ENCODE measurements around the gene RNPEPL1. TPM values are rescaled to one million over a fixed set of nuclear protein-coding genes. Genes with fewer than 3 reads are reported as not detected.

Gene RNPEPL1
- total RNA-seq, 1 donor from 2014 or later, result 70.0 TPM

- H3K9me3 Mint-ChIP-seq, result no peaks in the 10 kb centered on the region
- DNase-seq (peak; percentile 76), ATAC-seq (ENCODE audit: low read depth) (peak; percentile 49)
- peak overlapping the region; percentile 88 for H3K4me3 Mint-ChIP-seq
- peaks cover 28% of the 10 kb centered on the region for H3K36me3 Mint-ChIP-seq (ENCODE audit: low read depth)
- TF ChIP-seq CTCF (IDR thresholded peaks at IDR 0.05), result no peak
- ChIA-PET CTCF (interaction anchor here (0.8 to 2.9 kb wide), 5 partner anchors 8 to 51 kb away, joined by 3 to 52 read pairs (median 15); partner anchors contain the start of genes ANKMY1 and CAPN10), POLR2A (interaction anchor here (0.6 to 12.0 kb wide), 15 partner anchors 9 to 749 kb away, joined by 3 to 536 read pairs (median 4); partner anchors contain the start of genes ANKMY1, CAPN10, HDLBP and NDUFA10)
- H3K27me3 Mint-ChIP-seq, result no peaks in the 10 kb centered on the region
- peaks cover 82% of the 10 kb centered on the region for H3K4me1 Mint-ChIP-seq
- intact Hi-C loops (cut with micrococcal nuclease), result loop anchor here (1.0 to 10.0 kb wide), 12 partner anchors 21 to 1317 kb away; partner anchors contain the start of genes CAPN10, D2HGDH, GPC1 and HDAC4
- H3K27ac Mint-ChIP-seq, result peak overlapping the region; percentile 96
Observed at GRCh38 chr2:240565333-240566202, 2.7 kb upstream of the RNPEPL1 start.

GRCh38 chr2:240566203-240567136 is 1.8 kb upstream of the RNPEPL1 start:
- peak; percentile 65 for ATAC-seq (ENCODE audit: low read depth)
- Mint-ChIP-seq H3K27me3 (no peaks in the 10 kb centered on the region), H3K4me3 (peak overlapping the region; percentile 88), H3K36me3 (ENCODE audit: low read depth) (peaks cover 29% of the 10 kb centered on the region), H3K4me1 (peaks cover 85% of the 10 kb centered on the region), H3K9me3 (no peaks in the 10 kb centered on the region), H3K27ac (peak overlapping the region; percentile 96)
- ChIA-PET POLR2A (interaction anchor here (0.6 to 12.0 kb wide), 16 partner anchors 10 to 1398 kb away, joined by 3 to 536 read pairs (median 4); partner anchors contain the start of genes ANKMY1, CAPN10, HDLBP and NDUFA10), CTCF (interaction anchor here (0.8 to 2.9 kb wide), 5 partner anchors 9 to 52 kb away, joined by 3 to 52 read pairs (median 15); partner anchors contain the start of genes ANKMY1 and CAPN10)
- DNase-seq, result peak; percentile 85
- peak; percentile 56 for TF ChIP-seq CTCF (IDR thresholded peaks at IDR 0.05)
- intact Hi-C loops (cut with micrococcal nuclease), result loop anchor here (1.0 to 10.0 kb wide), 10 partner anchors 131 to 1316 kb away; partner anchors contain the start of genes D2HGDH, GPC1, HDAC4 and HDLBP

GRCh38 chr2:240567137-240567871 is 980 bp upstream of the RNPEPL1 start:
- intact Hi-C loops (cut with micrococcal nuclease), result loop anchor here (5.0 to 10.0 kb wide), 7 partner anchors 537 to 1315 kb away; partner anchors contain the start of genes D2HGDH, HDAC4, MTERF4 and STK25
- Mint-ChIP-seq H3K4me1 (peaks cover 77% of the 10 kb centered on the region), H3K4me3 (peak overlapping the region; percentile 82), H3K9me3 (no peaks in the 10 kb centered on the region), H3K27me3 (no peaks in the 10 kb centered on the region), H3K36me3 (ENCODE audit: low read depth) (peaks cover 28% of the 10 kb centered on the region), H3K27ac (peak overlapping the region; percentile 83)
- CTCF ChIA-PET, result interaction anchor here (1.8 to 2.9 kb wide), 3 partner anchors 13 to 53 kb away, joined by 15 to 52 read pairs (median 22); partner anchors contain the start of gene CAPN10
- POLR2A ChIA-PET, result interaction anchor here (0.6 to 12.0 kb wide), 4 partner anchors 10 to 1397 kb away, joined by 3 to 536 read pairs (median 9); partner anchors contain the start of gene CAPN10
- no peak for TF ChIP-seq CTCF (IDR thresholded peaks at IDR 0.05)
- DNase-seq (no peak), ATAC-seq (ENCODE audit: low read depth) (no peak)

Measured in activated B cell treated with CpG ODN at 0.5 μM for 24 hours (primary cell).